RWPE2 (cell line): ENCODE measurements around the gene PCID2.

Source experiments
- ATAC-seq: fragments of 200-7000 bp; cut with Tn5 transposase; 3 replicates; pipeline ENCODE4 v1.9.1; 2021; ENCODE audit warnings: low read depth
- DNase-seq: peaks from one replicate; pipeline ENCODE4 v3.0.0-alpha.2; 2020; ENCODE audit warnings: low spot score
- H3K27ac ChIP-seq: fragments of 450-650 bp; 2 replicates; pipeline ENCODE4 v1.5.1; 2017; ENCODE audit warnings: mild to moderate bottlenecking; ENCODE audit not compliant: poor library complexity, severe bottlenecking
- H3K27me3 ChIP-seq: fragments of 250-450 bp; sonication (Bioruptor Pico); 2 replicates; pipeline ENCODE4 v1.5.1; 2021; ENCODE audit warnings: mild to moderate bottlenecking, moderate library complexity; ENCODE audit not compliant: insufficient read depth, poor library complexity, severe bottlenecking
- H3K36me3 ChIP-seq: fragments of 250-450 bp; sonication (Bioruptor Pico); 2 replicates; pipeline ENCODE4 v1.5.1; 2020; ENCODE audit warnings: low read depth, mild to moderate bottlenecking, moderate library complexity
- H3K4me1 ChIP-seq: fragments of 250-450 bp; sonication (Bioruptor Pico); 2 replicates; pipeline ENCODE4 v1.5.1; 2021; ENCODE audit warnings: mild to moderate bottlenecking, moderate library complexity; ENCODE audit not compliant: insufficient read depth, poor library complexity, severe bottlenecking
- H3K4me3 ChIP-seq: fragments of 250-450 bp; sonication (Bioruptor Pico); 2 replicates; pipeline ENCODE4 v1.5.1; 2021; ENCODE audit warnings: mild to moderate bottlenecking, moderate library complexity; ENCODE audit not compliant: severe bottlenecking
- H3K9me3 ChIP-seq: fragments of 250-450 bp; sonication (Bioruptor Pico); 2 replicates; pipeline ENCODE4 v1.5.1; 2021; ENCODE audit warnings: mild to moderate bottlenecking, moderate library complexity; ENCODE audit not compliant: severe bottlenecking
- TF ChIP-seq, protein P1 (sequence below): fragments of 450-650 bp; IDR thresholded peaks from one replicate; pipeline ENCODE4 v1.5.1; 2017; ENCODE audit warnings: mild to moderate bottlenecking, moderate library complexity; ENCODE audit not compliant: poor library complexity, severe bottlenecking

Gene PCID2

GRCh38 chr13:113239986-113240385 is 31.5 kb upstream of the PCID2 start:
- peaks cover 76% of the 10 kb centered on the region for H3K36me3 ChIP-seq
- ATAC-seq = no peak

GRCh38 chr13:113239357-113239756 is 30.9 kb upstream of the PCID2 start:
- no peaks in the 10 kb centered on the region for H3K4me1 ChIP-seq
- DNase-seq (no peak), ATAC-seq (no peak)
- peaks cover 72% of the 10 kb centered on the region for H3K36me3 ChIP-seq
- TF ChIP-seq, protein P1, sequence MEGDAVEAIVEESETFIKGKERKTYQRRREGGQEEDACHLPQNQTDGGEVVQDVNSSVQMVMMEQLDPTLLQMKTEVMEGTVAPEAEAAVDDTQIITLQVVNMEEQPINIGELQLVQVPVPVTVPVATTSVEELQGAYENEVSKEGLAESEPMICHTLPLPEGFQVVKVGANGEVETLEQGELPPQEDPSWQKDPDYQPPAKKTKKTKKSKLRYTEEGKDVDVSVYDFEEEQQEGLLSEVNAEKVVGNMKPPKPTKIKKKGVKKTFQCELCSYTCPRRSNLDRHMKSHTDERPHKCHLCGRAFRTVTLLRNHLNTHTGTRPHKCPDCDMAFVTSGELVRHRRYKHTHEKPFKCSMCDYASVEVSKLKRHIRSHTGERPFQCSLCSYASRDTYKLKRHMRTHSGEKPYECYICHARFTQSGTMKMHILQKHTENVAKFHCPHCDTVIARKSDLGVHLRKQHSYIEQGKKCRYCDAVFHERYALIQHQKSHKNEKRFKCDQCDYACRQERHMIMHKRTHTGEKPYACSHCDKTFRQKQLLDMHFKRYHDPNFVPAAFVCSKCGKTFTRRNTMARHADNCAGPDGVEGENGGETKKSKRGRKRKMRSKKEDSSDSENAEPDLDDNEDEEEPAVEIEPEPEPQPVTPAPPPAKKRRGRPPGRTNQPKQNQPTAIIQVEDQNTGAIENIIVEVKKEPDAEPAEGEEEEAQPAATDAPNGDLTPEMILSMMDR = no peak
- H3K27ac ChIP-seq = no peak overlapping the region
- no peaks in the 10 kb centered on the region for H3K9me3 ChIP-seq
- H3K27me3 ChIP-seq = no peaks in the 10 kb centered on the region
- no peak overlapping the region for H3K4me3 ChIP-seq

More at GRCh38 chr13:113239986-113240385, 31.5 kb upstream of the PCID2 start:
- TF ChIP-seq, protein P1 = no peak
- H3K4me3 ChIP-seq = no peak overlapping the region
- H3K4me1 ChIP-seq = no peaks in the 10 kb centered on the region
- H3K27ac ChIP-seq = no peak overlapping the region
- H3K9me3 ChIP-seq = no peaks in the 10 kb centered on the region
- no peaks in the 10 kb centered on the region for H3K27me3 ChIP-seq
- DNase-seq = no peak

- H3K27me3 ChIP-seq = no peaks in the 10 kb centered on the region
- no peaks in the 10 kb centered on the region for H3K4me1 ChIP-seq
- peaks cover 72% of the 10 kb centered on the region for H3K36me3 ChIP-seq
- TF ChIP-seq, protein P1 = no peak
- no peak overlapping the region for H3K27ac ChIP-seq
- ATAC-seq (no peak), DNase-seq (no peak)
- no peaks in the 10 kb centered on the region for H3K9me3 ChIP-seq
- no peak overlapping the region for H3K4me3 ChIP-seq
Measured at GRCh38 chr13:113238536-113238935, 30.1 kb upstream of the PCID2 start.

- no peak overlapping the region for H3K27ac ChIP-seq
- H3K9me3 ChIP-seq = no peaks in the 10 kb centered on the region
- no peak for ATAC-seq
- TF ChIP-seq, protein P1 = no peak
- H3K27me3 ChIP-seq = no peaks in the 10 kb centered on the region
- peaks cover 50% of the 10 kb centered on the region for H3K36me3 ChIP-seq
- H3K4me1 ChIP-seq = no peaks in the 10 kb centered on the region
- no peak for DNase-seq
- H3K4me3 ChIP-seq = no peak overlapping the region
Measured at GRCh38 chr13:113233101-113233500, 24.6 kb upstream of the PCID2 start.

GRCh38 chr13:113232208-113233003 is 23.9 kb upstream of the PCID2 start:
- no peak for ATAC-seq
- no peak overlapping the region for H3K4me3 ChIP-seq
- DNase-seq = no peak
- no peaks in the 10 kb centered on the region for H3K4me1 ChIP-seq
- TF ChIP-seq, protein P1 = no peak
- no peak overlapping the region for H3K27ac ChIP-seq
- H3K9me3 ChIP-seq = no peaks in the 10 kb centered on the region
- H3K27me3 ChIP-seq = no peaks in the 10 kb centered on the region
- peaks cover 50% of the 10 kb centered on the region for H3K36me3 ChIP-seq
